Gastrocnemius medialis (tissue), 4 donors: ENCODE measurements around the gene SNTG2.

ENCODE experiments used
- CTCF ChIP-seq, 5 experiments: fragments of 450-650 bp in 3 of 5; fragments of 200-600 bp in 2 of 5; sonication (generic) in 2 of 5; IDR thresholded peaks in 4 of 5; conservative IDR thresholded peaks in 1 of 5; 1 replicate in 4 of 5; 2 replicates in 1 of 5; pipeline ENCODE4 v1.5.1; 2016 to 2019; ENCODE audit warnings: antibody characterized with exemption in 5 of 5, mild to moderate bottlenecking in 3 of 5, moderate library complexity in 3 of 5
- POLR2A ChIP-seq, 2 donors: fragments of 450-650 bp; IDR thresholded peaks; one replicate each; pipeline ENCODE4 v1.6.1; 2017; ENCODE audit warnings: antibody characterized with exemption in 2 of 2, mild to moderate bottlenecking in 2 of 2, moderate library complexity in 2 of 2

- TF ChIP-seq CTCF (IDR thresholded peaks at IDR 0.05 in 4 of 5, conservative IDR thresholded peaks at IDR 0.05 in 1 of 5) (no peak), POLR2A (IDR thresholded peaks at IDR 0.05) (no peak)
These were observed 186.2 kb downstream of the SNTG2 start for GRCh38 chr2:1136846-1137245.
